Measurements from ENCODE around the gene HID1. TPM values are rescaled to one million over a fixed set of nuclear protein-coding genes. Genes with fewer than 3 reads are reported as not detected.

HID1 gene
- total RNA-seq, 1 donor from 2014 or later, result 3.7 TPM

DNA sequence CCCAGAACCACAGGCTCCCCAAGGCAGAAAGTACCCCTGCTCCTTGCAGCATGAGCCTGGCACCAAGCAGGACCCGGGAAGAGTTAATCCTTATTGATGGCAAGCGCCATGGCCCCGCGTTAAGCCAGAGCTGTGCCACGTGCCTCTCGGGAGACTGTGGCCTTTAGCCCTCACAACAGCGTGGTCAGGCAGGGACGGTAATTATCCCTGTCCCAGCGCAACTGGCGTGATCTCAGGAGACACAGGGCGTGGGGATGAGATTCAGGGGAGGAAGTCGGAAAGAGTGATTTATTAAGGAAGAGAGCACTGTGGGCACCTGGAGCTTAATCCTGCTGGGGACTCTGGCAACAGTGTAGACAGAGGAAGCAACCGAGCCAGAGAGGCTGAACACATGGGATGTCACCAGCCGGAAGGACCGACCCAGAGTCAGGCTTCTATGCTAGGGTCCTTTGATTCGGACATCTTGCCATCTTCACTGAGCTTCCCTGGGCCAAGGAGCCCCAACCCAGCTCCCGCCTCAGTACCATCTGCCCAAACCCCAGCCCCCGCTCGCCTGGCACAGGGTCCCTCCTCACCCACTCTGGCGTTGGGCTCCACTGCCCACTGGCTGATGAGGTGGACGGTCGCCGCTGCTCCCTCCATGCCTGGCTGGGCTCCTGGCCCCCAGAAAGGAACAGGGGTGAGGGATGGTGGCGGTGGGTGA is 20.0 kb downstream of the HID1 start:
- Histone ChIP-seq H3K27ac (ENCODE audit: low read depth, low read length) (no peak overlapping the region), H3K9me3 (ENCODE audit: control insufficient read depth in 3 of 3, low read length in 3 of 3) (no peaks in the 10 kb centered on the region), H3K27me3 (ENCODE audit: control insufficient read depth in 3 of 3, insufficient read depth in 3 of 3, low read length in 3 of 3) (peaks cover 20 to 22% (median 20%) of the 10 kb centered on the region in 3 donors), H3K4me3 (ENCODE audit: low read length in 3 of 3) (no peak overlapping the region), H3K4me1 (ENCODE audit: control insufficient read depth in 3 of 3, insufficient read depth in 3 of 3, low read length in 3 of 3) (no peaks in the 10 kb centered on the region), H3K36me3 (ENCODE audit: control insufficient read depth in 3 of 3, insufficient read depth in 3 of 3, low read length in 3 of 3) (no peaks in the 10 kb centered on the region), H3K9ac (ENCODE audit: low read depth in 1 of 3, low read length in 3 of 3) (no peak overlapping the region)

DNA sequence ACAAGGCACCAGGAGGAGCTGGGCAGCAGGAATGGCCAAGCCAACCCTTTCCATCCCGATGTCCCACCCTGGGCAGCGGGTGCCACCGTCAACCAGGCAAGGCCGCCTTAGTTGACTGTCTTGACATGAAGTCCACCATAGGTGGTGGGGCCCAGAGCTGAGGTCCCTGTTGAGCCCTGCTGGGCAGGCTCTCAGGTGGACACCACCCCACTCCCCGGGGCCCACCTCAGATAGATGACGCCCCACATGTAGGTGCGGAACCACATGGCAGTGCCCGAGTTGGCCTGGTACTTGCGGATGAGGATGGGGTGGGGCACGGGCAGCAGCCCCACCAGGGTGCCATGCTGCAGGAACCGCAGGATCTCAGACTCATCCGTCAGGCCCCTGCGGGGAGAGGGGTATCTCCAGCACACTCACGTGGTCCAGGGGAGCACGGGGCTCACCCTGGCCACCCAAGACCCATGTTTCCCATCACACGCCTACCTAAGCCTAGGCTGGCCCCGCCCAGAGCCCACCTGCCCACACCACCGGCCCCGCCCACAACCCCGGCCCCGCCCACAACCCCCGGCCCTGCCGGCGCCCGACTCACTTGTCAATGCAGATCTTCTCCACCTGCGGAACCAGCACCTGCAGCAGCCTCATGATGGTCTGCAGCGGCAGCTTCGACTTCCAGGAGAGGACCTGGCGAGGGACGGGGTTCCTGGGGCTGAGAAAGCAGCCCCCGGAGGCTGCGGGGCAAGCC is 20.7 kb downstream of the HID1 start:
- no peaks in the 10 kb centered on the region for H3K9me3 ChIP-seq (ENCODE audit: control insufficient read depth in 3 of 3, low read length in 3 of 3)
- H3K27ac ChIP-seq (ENCODE audit: low read depth, low read length), result no peak overlapping the region
- H3K36me3 ChIP-seq (ENCODE audit: control insufficient read depth in 3 of 3, insufficient read depth in 3 of 3, low read length in 3 of 3), result no peaks in the 10 kb centered on the region
- H3K4me1 ChIP-seq (ENCODE audit: control insufficient read depth in 3 of 3, insufficient read depth in 3 of 3, low read length in 3 of 3), result no peaks in the 10 kb centered on the region
- no peak overlapping the region for H3K4me3 ChIP-seq (ENCODE audit: low read length in 3 of 3)
- no peak overlapping the region for H3K9ac ChIP-seq (ENCODE audit: low read depth in 1 of 3, low read length in 3 of 3)
- H3K27me3 ChIP-seq (ENCODE audit: control insufficient read depth in 3 of 3, insufficient read depth in 3 of 3, low read length in 3 of 3), result peaks cover 22 to 26% (median 26%) of the 10 kb centered on the region in 3 donors

DNA sequence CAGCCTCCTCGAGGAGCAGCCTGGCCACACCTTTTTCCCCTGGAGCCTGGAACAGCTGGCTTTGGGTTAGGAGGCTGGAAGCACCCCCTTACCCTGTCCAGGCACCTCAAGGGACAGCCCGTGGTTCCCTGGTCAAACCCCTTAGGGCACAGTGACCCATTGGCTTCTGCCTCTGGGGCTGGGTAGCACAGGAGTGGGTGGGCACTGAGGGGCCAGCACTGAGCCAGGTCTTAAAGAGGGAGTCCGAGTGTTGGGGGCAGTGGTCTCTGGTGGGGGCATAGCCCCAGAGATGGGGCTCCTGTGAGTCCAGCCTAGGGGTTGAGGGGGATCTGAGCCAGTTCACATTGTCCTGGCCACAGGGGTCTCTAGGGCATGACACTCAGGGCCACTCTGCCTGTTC is 21.5 kb downstream of the HID1 start:
- Histone ChIP-seq H3K9ac (ENCODE audit: low read depth in 1 of 3, low read length in 3 of 3) (no peak overlapping the region), H3K27ac (ENCODE audit: low read depth, low read length) (no peak overlapping the region), H3K9me3 (ENCODE audit: control insufficient read depth in 3 of 3, low read length in 3 of 3) (no peaks in the 10 kb centered on the region), H3K27me3 (ENCODE audit: control insufficient read depth in 3 of 3, insufficient read depth in 3 of 3, low read length in 3 of 3) (peaks cover 29 to 33% (median 32%) of the 10 kb centered on the region in 3 donors), H3K4me3 (ENCODE audit: low read length in 3 of 3) (no peak overlapping the region), H3K4me1 (ENCODE audit: control insufficient read depth in 3 of 3, insufficient read depth in 3 of 3, low read length in 3 of 3) (no peaks in the 10 kb centered on the region), H3K36me3 (ENCODE audit: control insufficient read depth in 3 of 3, insufficient read depth in 3 of 3, low read length in 3 of 3) (no peaks in the 10 kb centered on the region)

DNA sequence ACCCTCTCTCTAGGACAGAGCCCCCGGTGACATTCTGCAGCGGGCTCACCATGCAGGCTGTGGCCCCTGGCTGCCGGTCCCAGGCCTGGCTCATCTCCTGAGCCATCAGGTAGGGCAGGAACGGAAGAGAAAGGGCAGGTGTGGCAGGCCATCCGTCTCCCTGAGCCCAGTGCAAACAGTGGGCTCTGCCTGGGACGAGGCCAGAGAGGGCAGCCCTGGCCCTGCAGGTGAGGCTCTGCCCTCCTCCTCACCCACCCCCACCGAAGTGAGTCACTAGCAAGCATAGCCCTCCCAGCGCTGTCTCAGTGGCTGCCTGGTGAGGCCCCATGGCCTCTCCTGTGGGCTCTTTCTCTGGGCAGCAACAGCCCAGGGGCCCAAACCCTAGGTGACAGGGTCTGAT is 22.4 kb downstream of the HID1 start:
- Histone ChIP-seq H3K9me3 (ENCODE audit: control insufficient read depth in 3 of 3, low read length in 3 of 3) (no peaks in the 10 kb centered on the region), H3K9ac (ENCODE audit: low read depth in 1 of 3, low read length in 3 of 3) (no peak overlapping the region), H3K36me3 (ENCODE audit: control insufficient read depth in 3 of 3, insufficient read depth in 3 of 3, low read length in 3 of 3) (no peaks in the 10 kb centered on the region), H3K4me3 (ENCODE audit: low read length in 3 of 3) (no peak overlapping the region), H3K27ac (ENCODE audit: low read depth, low read length) (no peak overlapping the region), H3K27me3 (ENCODE audit: control insufficient read depth in 3 of 3, insufficient read depth in 3 of 3, low read length in 3 of 3) (peaks cover 29 to 38% (median 37%) of the 10 kb centered on the region in 3 donors), H3K4me1 (ENCODE audit: control insufficient read depth in 3 of 3, insufficient read depth in 3 of 3, low read length in 3 of 3) (no peaks in the 10 kb centered on the region)

DNA sequence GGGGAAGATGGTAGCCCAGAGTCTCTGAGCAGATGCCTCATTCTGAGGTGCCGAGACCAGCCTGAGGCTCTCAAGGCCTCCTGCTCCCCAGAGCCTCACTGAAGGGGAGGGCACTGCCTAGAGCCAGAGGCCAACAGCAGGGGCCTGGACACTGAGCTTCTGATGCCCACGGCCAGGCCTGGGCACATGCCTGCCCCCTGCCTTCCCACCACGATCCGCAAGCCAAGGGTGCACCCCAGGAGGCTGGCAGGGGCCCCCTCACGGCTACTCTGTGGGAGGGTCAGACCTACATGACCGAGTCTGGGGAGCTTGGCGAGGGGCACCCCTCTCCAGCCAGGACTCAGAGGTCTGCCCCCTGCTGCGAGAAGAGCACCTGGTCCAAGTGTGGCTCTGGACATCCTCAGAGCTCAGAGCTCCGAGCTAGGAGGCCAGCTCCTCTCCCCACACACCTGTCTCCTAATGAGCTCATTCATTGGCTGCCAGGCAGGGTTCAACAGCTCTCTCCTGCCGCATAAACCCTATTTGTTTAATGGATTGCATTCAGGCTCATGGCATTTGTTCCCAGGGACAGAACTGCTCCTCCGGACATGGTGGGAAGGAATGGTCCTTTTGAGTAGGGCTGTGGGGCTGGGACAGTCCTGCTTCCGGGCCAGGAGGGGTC is 23.0 kb downstream of the HID1 start:
- peaks cover 29 to 38% (median 37%) of the 10 kb centered on the region in 3 donors for H3K27me3 ChIP-seq (ENCODE audit: control insufficient read depth in 3 of 3, insufficient read depth in 3 of 3, low read length in 3 of 3)

DNA sequence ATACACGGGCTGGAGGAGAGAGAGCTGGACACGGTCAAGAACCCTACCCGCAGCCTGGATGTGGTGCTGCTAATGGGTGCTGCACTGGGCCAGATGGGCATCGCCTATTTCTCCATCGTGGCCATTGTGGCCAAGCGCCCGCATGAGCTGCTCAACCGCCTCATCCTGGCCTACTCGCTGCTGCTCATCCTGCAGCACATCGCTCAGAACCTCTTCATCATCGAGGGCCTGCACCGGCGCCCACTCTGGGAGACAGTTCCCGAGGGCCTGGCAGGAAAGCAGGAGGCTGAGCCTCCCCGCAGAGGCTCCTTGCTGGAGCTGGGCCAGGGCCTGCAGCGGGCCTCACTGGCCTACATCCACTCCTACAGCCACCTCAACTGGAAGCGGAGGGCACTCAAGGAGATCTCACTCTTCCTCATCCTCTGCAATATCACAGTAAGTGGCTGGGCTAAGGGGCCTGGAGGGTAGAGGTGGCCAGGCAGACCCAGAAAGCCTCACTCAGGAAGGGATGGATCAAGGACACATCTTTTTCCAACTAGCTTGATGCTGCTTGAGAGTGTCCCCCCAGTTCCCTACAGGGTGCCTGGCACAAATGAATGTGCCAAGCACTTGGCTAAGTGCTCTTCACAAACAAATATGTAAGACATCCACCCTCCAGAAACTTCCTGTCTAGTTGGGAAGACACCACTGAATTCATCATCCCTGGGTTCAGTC is 25.4 kb downstream of the HID1 start:
- peaks cover 44 to 51% (median 50%) of the 10 kb centered on the region in 3 donors for H3K27me3 ChIP-seq (ENCODE audit: control insufficient read depth in 3 of 3, insufficient read depth in 3 of 3, low read length in 3 of 3)
- H3K9me3 ChIP-seq (ENCODE audit: control insufficient read depth in 3 of 3, low read length in 3 of 3), result no peaks in the 10 kb centered on the region
- no peaks in the 10 kb centered on the region for H3K36me3 ChIP-seq (ENCODE audit: control insufficient read depth in 3 of 3, insufficient read depth in 3 of 3, low read length in 3 of 3)
- no peak overlapping the region for H3K27ac ChIP-seq (ENCODE audit: low read depth, low read length)
- no peaks in the 10 kb centered on the region for H3K4me1 ChIP-seq (ENCODE audit: control insufficient read depth in 3 of 3, insufficient read depth in 3 of 3, low read length in 3 of 3)
- no peak overlapping the region for H3K9ac ChIP-seq (ENCODE audit: low read depth in 1 of 3, low read length in 3 of 3)
- H3K4me3 ChIP-seq (ENCODE audit: low read length in 3 of 3), result no peak overlapping the region

More for the DNA sequence above, 23.0 kb downstream of the HID1 start:
- Histone ChIP-seq H3K27ac (ENCODE audit: low read depth, low read length) (no peak overlapping the region), H3K36me3 (ENCODE audit: control insufficient read depth in 3 of 3, insufficient read depth in 3 of 3, low read length in 3 of 3) (no peaks in the 10 kb centered on the region), H3K9ac (ENCODE audit: low read depth in 1 of 3, low read length in 3 of 3) (no peak overlapping the region), H3K4me1 (ENCODE audit: control insufficient read depth in 3 of 3, insufficient read depth in 3 of 3, low read length in 3 of 3) (no peaks in the 10 kb centered on the region), H3K9me3 (ENCODE audit: control insufficient read depth in 3 of 3, low read length in 3 of 3) (no peaks in the 10 kb centered on the region), H3K4me3 (ENCODE audit: low read length in 3 of 3) (no peak overlapping the region)

DNA sequence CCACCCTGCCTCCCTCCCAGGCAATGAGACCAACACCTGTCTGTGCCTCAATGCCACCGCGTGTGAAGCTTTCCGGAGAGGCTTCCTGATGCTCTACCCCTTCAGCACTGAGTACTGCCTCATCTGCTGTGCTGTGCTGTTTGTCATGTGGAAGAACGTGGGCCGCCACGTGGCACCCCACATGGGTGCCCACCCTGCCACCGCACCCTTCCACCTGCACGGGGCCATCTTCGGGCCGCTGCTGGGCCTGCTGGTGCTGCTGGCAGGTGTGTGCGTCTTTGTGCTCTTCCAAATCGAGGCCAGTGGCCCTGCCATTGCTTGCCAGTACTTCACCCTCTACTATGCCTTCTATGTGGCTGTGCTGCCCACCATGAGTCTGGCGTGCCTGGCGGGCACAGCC is 25.9 kb downstream of the HID1 start:
- Histone ChIP-seq H3K4me1 (ENCODE audit: control insufficient read depth in 3 of 3, insufficient read depth in 3 of 3, low read length in 3 of 3) (no peaks in the 10 kb centered on the region), H3K4me3 (ENCODE audit: low read length in 3 of 3) (no peak overlapping the region), H3K9ac (ENCODE audit: low read depth in 1 of 3, low read length in 3 of 3) (no peak overlapping the region), H3K27ac (ENCODE audit: low read depth, low read length) (no peak overlapping the region), H3K27me3 (ENCODE audit: control insufficient read depth in 3 of 3, insufficient read depth in 3 of 3, low read length in 3 of 3) (peaks cover 47 to 54% (median 50%) of the 10 kb centered on the region in 3 donors), H3K36me3 (ENCODE audit: control insufficient read depth in 3 of 3, insufficient read depth in 3 of 3, low read length in 3 of 3) (no peaks in the 10 kb centered on the region), H3K9me3 (ENCODE audit: control insufficient read depth in 3 of 3, low read length in 3 of 3) (no peaks in the 10 kb centered on the region)

DNA sequence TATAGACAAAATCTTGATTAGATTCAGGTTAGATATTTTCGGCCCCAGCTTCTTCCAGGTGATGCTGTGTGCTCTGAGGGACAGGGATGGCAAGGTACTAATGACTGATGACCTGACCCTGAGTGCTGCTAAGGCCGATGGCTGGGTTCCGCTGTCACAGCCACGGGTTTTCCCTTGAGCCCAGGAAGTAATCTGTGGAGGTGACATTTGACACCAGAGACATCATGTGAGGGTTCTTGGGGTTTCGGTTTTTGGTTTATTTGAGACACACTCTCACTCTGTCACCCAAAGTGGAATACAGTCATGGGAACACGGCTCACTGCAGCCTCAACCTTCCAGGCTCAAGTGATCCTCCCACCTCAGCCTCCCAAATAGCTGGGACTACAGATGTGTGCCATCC is 27.0 kb downstream of the HID1 start:
- H3K27me3 ChIP-seq (ENCODE audit: control insufficient read depth in 3 of 3, insufficient read depth in 3 of 3, low read length in 3 of 3), result peaks cover 36 to 55% (median 50%) of the 10 kb centered on the region in 3 donors
- no peaks in the 10 kb centered on the region for H3K4me1 ChIP-seq (ENCODE audit: control insufficient read depth in 3 of 3, insufficient read depth in 3 of 3, low read length in 3 of 3)
- no peak overlapping the region for H3K9ac ChIP-seq (ENCODE audit: low read depth in 1 of 3, low read length in 3 of 3)
- H3K9me3 ChIP-seq (ENCODE audit: control insufficient read depth in 3 of 3, low read length in 3 of 3), result no peaks in the 10 kb centered on the region
- H3K4me3 ChIP-seq (ENCODE audit: low read length in 3 of 3), result no peak overlapping the region
- H3K27ac ChIP-seq (ENCODE audit: low read depth, low read length), result no peak overlapping the region
- H3K36me3 ChIP-seq (ENCODE audit: control insufficient read depth in 3 of 3, insufficient read depth in 3 of 3, low read length in 3 of 3), result no peaks in the 10 kb centered on the region

DNA sequence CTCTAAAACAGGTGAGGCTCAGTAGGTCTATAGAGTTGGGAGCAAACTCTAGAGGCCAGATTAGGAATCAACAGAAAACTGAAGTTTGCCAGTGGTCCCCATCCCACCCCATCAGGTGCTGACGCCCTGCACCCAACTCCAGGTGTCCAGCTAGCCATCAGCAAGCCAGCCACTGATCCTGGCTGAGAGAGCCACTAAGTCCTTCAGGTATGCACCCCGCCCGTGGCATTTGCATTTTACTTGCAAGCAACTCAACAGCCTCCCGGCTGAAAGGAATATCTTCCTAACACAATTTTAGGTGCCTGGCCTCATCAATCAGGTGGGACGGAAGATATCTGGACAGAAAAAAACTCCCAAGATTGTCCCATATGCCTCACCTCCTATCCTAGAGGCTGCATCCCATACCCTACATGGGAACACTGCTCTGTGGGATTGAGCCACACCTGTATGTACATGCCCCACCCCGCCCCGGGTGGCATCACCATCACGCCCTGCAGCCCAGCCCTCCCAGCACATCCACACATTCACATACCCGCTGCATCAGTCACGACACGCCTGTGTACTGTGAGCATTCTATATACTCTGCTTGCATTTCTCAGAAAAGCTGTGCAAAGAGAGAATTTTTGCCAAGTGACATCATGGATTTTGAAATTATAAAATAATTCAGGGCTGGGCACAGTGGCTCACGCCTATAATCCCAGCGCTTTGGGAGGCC is 28.6 kb downstream of the HID1 start:
- no peaks in the 10 kb centered on the region for H3K36me3 ChIP-seq (ENCODE audit: control insufficient read depth in 3 of 3, insufficient read depth in 3 of 3, low read length in 3 of 3)
- no peaks in the 10 kb centered on the region for H3K9me3 ChIP-seq (ENCODE audit: control insufficient read depth in 3 of 3, low read length in 3 of 3)
- H3K27me3 ChIP-seq (ENCODE audit: control insufficient read depth in 3 of 3, insufficient read depth in 3 of 3, low read length in 3 of 3), result peaks cover 43 to 55% (median 53%) of the 10 kb centered on the region in 3 donors
- H3K27ac ChIP-seq (ENCODE audit: low read depth, low read length), result no peak overlapping the region
- H3K9ac ChIP-seq (ENCODE audit: low read depth in 1 of 3, low read length in 3 of 3), result no peak overlapping the region
- H3K4me3 ChIP-seq (ENCODE audit: low read length in 3 of 3), result no peak overlapping the region
- no peaks in the 10 kb centered on the region for H3K4me1 ChIP-seq (ENCODE audit: control insufficient read depth in 3 of 3, insufficient read depth in 3 of 3, low read length in 3 of 3)

All from skeletal muscle tissue (tissue), 4 donors.